IMR-90 (cell line): ENCODE data around the gene LTB4R2. TPM values are rescaled to one million over a fixed set of nuclear protein-coding genes. Genes with fewer than 3 reads are reported as not detected.

ENCODE experiments used
- ATAC-seq: fragments of 200-7000 bp; cut with Tn5 transposase; 2 replicates; pipeline ENCODE4 v1.9.1; 2020; ENCODE audit warnings: low read depth, mild to moderate bottlenecking, moderate library complexity
- BruUV-seq: library from RNA; stranded (reverse); fragments of 400-500 nt; replicated peaks from 2 replicates; lab custom pipeline; 2021; lab: Mats Ljungman, UMichigan
- CTCF ChIA-PET: fragments of 300-600 bp; formaldehyde crosslinking; extraction: SDS; loops from one replicate; lab custom pipeline; 2021; ENCODE audit warnings: antibody characterized with exemption; lab: Yijun Ruan, JAX
- POLR2A ChIA-PET: fragments of 300-600 bp; sonication (Branson Sonifier 250); formaldehyde crosslinking; loops from one replicate; lab custom pipeline; 2022; ENCODE audit warnings: antibody characterized with exemption; ENCODE audit not compliant: unreplicated experiment; lab: Charles Lee
- DNase-seq: peaks from one replicate; pipeline ENCODE4 v3.0.0; 2013
- H2AFZ ChIP-seq: replicated peaks from 2 replicates; pipeline ENCODE3; 2013; ENCODE audit warnings: low read length, mild to moderate bottlenecking; ENCODE audit not compliant: poor library complexity
- H2AK5ac ChIP-seq: 2 replicates; pipeline ENCODE4 v1.6.1; 2013; ENCODE audit warnings: low read depth, low read length, inconsistent platforms
- H2AK9ac ChIP-seq: replicated peaks from 2 replicates; pipeline ENCODE3; 2013; ENCODE audit warnings: mild to moderate bottlenecking, low read depth, low read length, moderate library complexity; ENCODE audit not compliant: poor library complexity
- H2BK120ac ChIP-seq: 2 replicates; pipeline ENCODE4 v1.6.1; 2013; ENCODE audit warnings: low read depth, low read length, inconsistent platforms
- H2BK15ac ChIP-seq: 3 replicates; pipeline ENCODE4 v1.6.1; 2013; ENCODE audit warnings: low read depth, low read length, inconsistent platforms
- H2BK20ac ChIP-seq: 2 replicates; pipeline ENCODE4 v1.6.1; 2013; ENCODE audit warnings: low read depth, mild to moderate bottlenecking, inconsistent platforms, low read length, moderate library complexity
- H2BK5ac ChIP-seq: 2 replicates; pipeline ENCODE4 v1.6.1; 2013; ENCODE audit warnings: mild to moderate bottlenecking, low read depth, low read length, inconsistent platforms; ENCODE audit not compliant: poor library complexity, severe bottlenecking
- H3K14ac ChIP-seq: replicated peaks from 2 replicates; pipeline ENCODE4 v1.6.1; 2013; ENCODE audit warnings: low read depth, low read length, inconsistent platforms
- H3K18ac ChIP-seq: 2 replicates; pipeline ENCODE4 v1.6.1; 2013; ENCODE audit warnings: low read depth, low read length, control low read depth
- H3K23ac ChIP-seq: 2 replicates; pipeline ENCODE4 v1.6.1; 2013; ENCODE audit warnings: low read depth, low read length, inconsistent platforms
- H3K27ac ChIP-seq: 2 replicates; pipeline ENCODE4 v1.5.1; 2013; ENCODE audit warnings: mild to moderate bottlenecking, control low read depth, low read length; ENCODE audit not compliant: insufficient read depth
- H3K27me3 ChIP-seq: 2 replicates; pipeline ENCODE4 v1.6.1; 2013; ENCODE audit warnings: low read length; ENCODE audit not compliant: control insufficient read depth, insufficient read depth
- H3K36me3 ChIP-seq: 2 replicates; pipeline ENCODE4 v1.6.1; 2013; ENCODE audit warnings: low read length, mixed read lengths; ENCODE audit not compliant: control insufficient read depth, insufficient read depth
- H3K4ac ChIP-seq: 2 replicates; pipeline ENCODE4 v1.6.1; 2013; ENCODE audit warnings: low read depth, low read length, inconsistent platforms
- H3K4me1 ChIP-seq: 2 replicates; pipeline ENCODE4 v1.6.1; 2013; ENCODE audit warnings: low read length, mixed read lengths; ENCODE audit not compliant: control insufficient read depth, insufficient read depth
- H3K4me2 ChIP-seq: 2 replicates; pipeline ENCODE4 v1.6.1; 2013; ENCODE audit warnings: low read depth, mild to moderate bottlenecking, control low read depth, low read length, moderate library complexity
- H3K4me3 ChIP-seq: 2 replicates; pipeline ENCODE4 v1.5.1; 2013; ENCODE audit warnings: low read depth, mild to moderate bottlenecking, control low read depth, low read length, moderate library complexity; ENCODE audit not compliant: insufficient read depth
- H3K56ac ChIP-seq: 2 replicates; pipeline ENCODE4 v1.6.1; 2013; ENCODE audit warnings: low read length, inconsistent platforms; ENCODE audit not compliant: insufficient read depth; ENCODE audit errors: extremely low read depth
- H3K79me1 ChIP-seq, 2 experiments: 2 replicates each; pipeline ENCODE4 v1.6.1; 2013; ENCODE audit warnings: low read length in 2 of 2, inconsistent platforms in 1 of 2, low read depth in 1 of 2
- H3K9ac ChIP-seq: 2 replicates; pipeline ENCODE4 v1.6.1; 2013; ENCODE audit warnings: low read depth, low read length, control low read depth
- H3K9me1 ChIP-seq: 2 replicates; pipeline ENCODE4 v1.6.1; 2013; ENCODE audit warnings: low read length, inconsistent platforms; ENCODE audit not compliant: insufficient read depth
- H3K9me3 ChIP-seq: 2 replicates; pipeline ENCODE4 v1.6.1; 2013; ENCODE audit warnings: low read length; ENCODE audit not compliant: control insufficient read depth, insufficient read depth
- H4K20me1 ChIP-seq: 2 replicates; pipeline ENCODE4 v1.6.1; 2013; ENCODE audit warnings: low read length, inconsistent platforms; ENCODE audit not compliant: insufficient read depth
- H4K5ac ChIP-seq: 2 replicates; pipeline ENCODE4 v1.6.1; 2013; ENCODE audit warnings: mild to moderate bottlenecking, low read depth, low read length, control low read depth
- H4K8ac ChIP-seq, 2 experiments: 2 replicates each; pipeline ENCODE4 v1.6.1; 2013; ENCODE audit warnings: low read depth in 2 of 2, low read length in 2 of 2, control low read depth in 1 of 2, inconsistent platforms in 1 of 2
- H4K91ac ChIP-seq: 2 replicates; pipeline ENCODE4 v1.6.1; 2013; ENCODE audit warnings: low read depth, low read length, inconsistent platforms; ENCODE audit not compliant: insufficient read depth
- CHD1 ChIP-seq: IDR thresholded peaks from 2 replicates; pipeline ENCODE4 v1.6.1; 2012; ENCODE audit warnings: low read depth, low read length, improper control_type of control experiment
- FOS ChIP-seq: fragments of 150-350 bp; IDR thresholded peaks from 2 replicates; pipeline ENCODE4 v1.6.1; 2016; ENCODE audit warnings: low read depth, low read length
- NFE2L2 ChIP-seq: fragments of 150-350 bp; IDR thresholded peaks from 2 replicates; pipeline ENCODE4 v1.6.1; 2016; ENCODE audit warnings: low read depth, mild to moderate bottlenecking, low read length
- RAD21 ChIP-seq: IDR thresholded peaks from 2 replicates; pipeline ENCODE4 v1.6.1; 2012; ENCODE audit warnings: low read length, improper control_type of control experiment
- SMC3 ChIP-seq: fragments of 150-350 bp; IDR thresholded peaks from 2 replicates; pipeline ENCODE4 v1.6.1; 2016; ENCODE audit warnings: low read depth, mild to moderate bottlenecking, antibody characterized with exemption, low read length, moderate library complexity
- WGBS, 2 experiments: methylation state at CpG; one replicate each; pipeline versions ENCODE4 v1.1.5 to v1.1.7; 2013; ENCODE audit warnings: missing lambda C conversion rate in 2 of 2; ENCODE audit not compliant: insufficient read length in 1 of 2; ENCODE audit errors: extremely low coverage in 2 of 2; 5-methylcytosine and 5-hydroxymethylcytosine counted together
- dilution Hi-C: fragments of 300-500 bp; cut with HindIII; formaldehyde crosslinking; loops from one replicate; pipeline ENCODE4 v1.14.3; 2018; ENCODE audit warnings: low sequenced_read_pairs; ENCODE audit not compliant: unreplicated experiment
- in situ Hi-C: fragments of 300-500 bp; cut with MboI; formaldehyde crosslinking; loops from 3 replicates; pipeline ENCODE4 v1.14.3; 2019; ENCODE audit warnings: low sequenced_read_pairs, inconsistent platforms, mixed read lengths
- intact Hi-C: fragments of 100-400 bp; cut with micrococcal nuclease; formaldehyde crosslinking; loops from 2 replicates; pipeline ENCODE4 v1.10.0; 2022
- polyA plus RNA-seq, 3 experiments: library from polyadenylated mRNA; depleted of rRNA; stranded (reverse); fragments of >200 nt; gene quantifications; 2 replicates each; pipeline ENCODE4 v1.2.3, GENCODE V29; 2012; ENCODE audit warnings: low replicate concordance in 1 of 3
- total RNA-seq: library from RNA; depleted of rRNA; stranded (reverse); fragments of >200 nt; gene quantifications from 2 replicates; pipeline ENCODE4 v1.2.3, GENCODE V29; 2012
- TF ChIP-seq, protein P1 (sequence below): conservative IDR thresholded peaks from 2 replicates; pipeline ENCODE4 v1.5.1; 2012; ENCODE audit warnings: mild to moderate bottlenecking, low read depth, low read length, improper control_type of control experiment
- TF ChIP-seq, protein P2 (sequence below): fragments of 150-350 bp; IDR thresholded peaks from 2 replicates; pipeline ENCODE4 v1.6.1; 2016; ENCODE audit warnings: low read depth, mild to moderate bottlenecking, low read length, moderate library complexity, borderline replicate concordance

The LTB4R2 gene
- total and polyA plus RNA-seq, 2 of the 4 experiments (the other 2 are of a cell fraction), result 0.72 to 1.7 TPM

DNA sequence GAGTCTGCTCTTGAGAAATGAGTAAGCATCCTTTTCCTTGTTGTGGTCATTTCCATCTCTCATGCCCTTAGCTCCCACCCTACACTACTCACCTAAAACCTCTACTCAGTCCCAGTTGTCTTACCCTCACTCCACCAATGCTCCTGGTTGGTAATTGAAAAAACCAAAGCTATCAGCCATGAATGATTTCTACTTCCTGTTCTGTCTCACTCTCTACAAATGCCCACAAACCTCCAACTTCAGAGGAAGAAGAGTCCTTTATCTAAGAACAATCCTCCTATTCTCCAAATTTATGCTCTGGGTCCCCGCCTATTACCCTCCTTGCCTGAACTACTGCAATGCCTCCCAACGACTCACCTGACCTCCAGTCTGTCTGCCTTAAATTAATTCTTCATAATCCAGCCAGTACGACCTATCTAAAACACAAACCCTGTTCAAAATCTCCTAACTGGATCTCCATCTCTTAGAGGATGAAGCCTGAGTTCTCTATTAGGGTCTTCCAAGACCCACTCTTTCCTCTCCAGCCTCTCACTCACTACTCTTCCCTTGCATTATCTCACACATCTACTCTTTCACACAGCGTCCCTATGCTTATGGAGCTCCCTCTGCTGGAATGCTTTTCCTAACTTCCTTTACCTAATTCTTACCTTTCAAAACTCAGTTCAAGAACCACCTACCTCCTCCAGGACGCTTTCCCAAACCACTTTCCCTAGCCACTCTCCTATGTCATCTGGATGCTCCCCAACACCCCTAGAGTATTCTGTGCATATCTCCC is 12.6 kb upstream of the LTB4R2 start:
- in situ Hi-C loops (loop anchor here (5.0 kb wide), 1 partner anchor 55 kb away; the partner anchor contains the start of gene TINF2), dilution Hi-C loops (no loop called here), intact Hi-C loops (loop anchor here (1.0 to 10.0 kb wide), 6 partner anchors 26 to 313 kb away; partner anchors contain the start of genes DHRS4L2, MDP1, PSME2 and RABGGTA)
- no peak overlapping the region for H3K14ac ChIP-seq
- H3K4me3 ChIP-seq, result no peak overlapping the region
- peaks cover 21 to 51% of the 10 kb centered on the region in 2 experiments for H3K79me1 ChIP-seq
- H3K9me3 ChIP-seq, result no peaks in the 10 kb centered on the region
- H3K23ac ChIP-seq, result no peak overlapping the region
- no peaks in the 10 kb centered on the region for H4K20me1 ChIP-seq
- no peak for ATAC-seq
- no peak overlapping the region for H3K4ac ChIP-seq
- H2AK9ac ChIP-seq, result peak overlapping the region; percentile 74
- ChIA-PET CTCF (interaction anchor here (0.5 to 3.0 kb wide), 8 partner anchors 11 to 182 kb away, joined by 3 to 23 read pairs (median 4); partner anchors contain the start of genes CIDEB, IPO4, LTB4R2 and TINF2), POLR2A (interaction anchor here (0.6 to 1.9 kb wide), 2 partner anchors 55 to 109 kb away, joined by 3 to 6 read pairs; partner anchors contain the start of genes IPO4 and TINF2)
- H3K4me2 ChIP-seq, result no peak overlapping the region
- H2BK120ac ChIP-seq, result no peak overlapping the region
- peaks cover 9% of the 10 kb centered on the region for H3K4me1 ChIP-seq
- no peak overlapping the region for H2AFZ ChIP-seq
- H3K27ac ChIP-seq, result no peak overlapping the region
- H4K5ac ChIP-seq, result no peak overlapping the region
- DNase-seq, result peak; percentile 28
- H3K18ac ChIP-seq, result no peak overlapping the region
- H3K27me3 ChIP-seq, result no peaks in the 10 kb centered on the region
- peaks cover 16% of the 10 kb centered on the region for H3K36me3 ChIP-seq
- 49% methylated on average over 4 of the region's 5 CpGs; no CpG with 5 or more reads in 1 of the 2 experiments for WGBS, 2 experiments
- no peak overlapping the region for H3K9ac ChIP-seq
- no TSS peak for BruUV-seq
- H3K9me1 ChIP-seq, result no peaks in the 10 kb centered on the region
- H2AK5ac ChIP-seq, result no peak overlapping the region
- no peak overlapping the region for H3K56ac ChIP-seq
- no peak overlapping the region for H2BK5ac ChIP-seq
- no peak overlapping the region for H4K8ac ChIP-seq
- no peak overlapping the region for H2BK15ac ChIP-seq
- no peak overlapping the region for H4K91ac ChIP-seq
- no peak overlapping the region for H2BK20ac ChIP-seq
- TF ChIP-seq, protein P1, sequence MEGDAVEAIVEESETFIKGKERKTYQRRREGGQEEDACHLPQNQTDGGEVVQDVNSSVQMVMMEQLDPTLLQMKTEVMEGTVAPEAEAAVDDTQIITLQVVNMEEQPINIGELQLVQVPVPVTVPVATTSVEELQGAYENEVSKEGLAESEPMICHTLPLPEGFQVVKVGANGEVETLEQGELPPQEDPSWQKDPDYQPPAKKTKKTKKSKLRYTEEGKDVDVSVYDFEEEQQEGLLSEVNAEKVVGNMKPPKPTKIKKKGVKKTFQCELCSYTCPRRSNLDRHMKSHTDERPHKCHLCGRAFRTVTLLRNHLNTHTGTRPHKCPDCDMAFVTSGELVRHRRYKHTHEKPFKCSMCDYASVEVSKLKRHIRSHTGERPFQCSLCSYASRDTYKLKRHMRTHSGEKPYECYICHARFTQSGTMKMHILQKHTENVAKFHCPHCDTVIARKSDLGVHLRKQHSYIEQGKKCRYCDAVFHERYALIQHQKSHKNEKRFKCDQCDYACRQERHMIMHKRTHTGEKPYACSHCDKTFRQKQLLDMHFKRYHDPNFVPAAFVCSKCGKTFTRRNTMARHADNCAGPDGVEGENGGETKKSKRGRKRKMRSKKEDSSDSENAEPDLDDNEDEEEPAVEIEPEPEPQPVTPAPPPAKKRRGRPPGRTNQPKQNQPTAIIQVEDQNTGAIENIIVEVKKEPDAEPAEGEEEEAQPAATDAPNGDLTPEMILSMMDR, result peak; percentile 41; the same call in 1 of the 2 replicates
- TF ChIP-seq NFE2L2 (no peak), SMC3 (0 out of 2 replicates have a peak, but pooled peaks have one; percentile 18), RAD21 (no peak), FOS (no peak), CHD1 (no peak)
- TF ChIP-seq, protein P2, sequence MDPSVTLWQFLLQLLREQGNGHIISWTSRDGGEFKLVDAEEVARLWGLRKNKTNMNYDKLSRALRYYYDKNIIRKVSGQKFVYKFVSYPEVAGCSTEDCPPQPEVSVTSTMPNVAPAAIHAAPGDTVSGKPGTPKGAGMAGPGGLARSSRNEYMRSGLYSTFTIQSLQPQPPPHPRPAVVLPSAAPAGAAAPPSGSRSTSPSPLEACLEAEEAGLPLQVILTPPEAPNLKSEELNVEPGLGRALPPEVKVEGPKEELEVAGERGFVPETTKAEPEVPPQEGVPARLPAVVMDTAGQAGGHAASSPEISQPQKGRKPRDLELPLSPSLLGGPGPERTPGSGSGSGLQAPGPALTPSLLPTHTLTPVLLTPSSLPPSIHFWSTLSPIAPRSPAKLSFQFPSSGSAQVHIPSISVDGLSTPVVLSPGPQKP, result no peak
